DMS53 treated with DMSO at 0.1 percent for 48 hours (cell line): ENCODE results near the gene CDKL4.
"Not testable (repeated sequence)": the region's sequence is repeated elsewhere in the genome, so short reads cannot be mapped to it uniquely, and the experiment has no call there.

Experiments used
- DNase-seq: peaks from one replicate; lab custom pipeline; 2025; ENCODE audit not compliant: unreplicated experiment; lab: John Stamatoyannopoulos, UW

The CDKL4 gene

GRCh38 chr2:39144416-39144815 lies 99.4 kb downstream of the CDKL4 start:
- no peak for DNase-seq

- no peak for DNase-seq
Measured at GRCh38 chr2:39142904-39143605, 100.7 kb downstream of the CDKL4 start.

GRCh38 chr2:39141334-39142271 lies 102.2 kb downstream of the CDKL4 start:
- no peak for DNase-seq

- not testable (repeated sequence) for DNase-seq
Measured at GRCh38 chr2:39140948-39141333, 102.8 kb downstream of the CDKL4 start.

GRCh38 chr2:39140322-39140847 lies 103.4 kb downstream of the CDKL4 start:
- DNase-seq: no peak

GRCh38 chr2:39139511-39140237 lies 104.1 kb downstream of the CDKL4 start:
- no peak for DNase-seq

- no peak for DNase-seq
Measured at GRCh38 chr2:39138837-39139211, 104.9 kb downstream of the CDKL4 start.

GRCh38 chr2:39138187-39138836 lies 105.5 kb downstream of the CDKL4 start:
- not testable (repeated sequence) for DNase-seq

GRCh38 chr2:39136799-39137198 lies 107.0 kb downstream of the CDKL4 start:
- DNase-seq: no peak

GRCh38 chr2:39135690-39136259 lies 108.0 kb downstream of the CDKL4 start:
- DNase-seq: no peak

GRCh38 chr2:39133215-39133851 lies 110.4 kb downstream of the CDKL4 start:
- DNase-seq: no peak

- DNase-seq: no peak
Measured at GRCh38 chr2:39128919-39129391, 114.8 kb downstream of the CDKL4 start.

- DNase-seq: no peak
Measured at GRCh38 chr2:39127973-39128372, 115.8 kb downstream of the CDKL4 start.
